NOMO-1 treated with dmso at 0.1 percent for 144 hours (cell line): Measurements from ENCODE around the gene GYS1.
A peak's percentile ranks its signal among the peaks of the same experiment; 100 is the strongest.

ENCODE experiments used
- DNase-seq: peaks from one replicate; lab custom pipeline; 2025; ENCODE audit not compliant: unreplicated experiment; lab: John Stamatoyannopoulos, UW

The GYS1 gene

GRCh38 chr19:48965040-48965805 is 27.9 kb downstream of the GYS1 start, which contains the start of gene FTL:
Gene FTL, plus strand, starts transcription at chr19:48965309. Its CDS starts 199 bp downstream, at chr19:48965508.
- peak; percentile 98 for DNase-seq

DNA sequence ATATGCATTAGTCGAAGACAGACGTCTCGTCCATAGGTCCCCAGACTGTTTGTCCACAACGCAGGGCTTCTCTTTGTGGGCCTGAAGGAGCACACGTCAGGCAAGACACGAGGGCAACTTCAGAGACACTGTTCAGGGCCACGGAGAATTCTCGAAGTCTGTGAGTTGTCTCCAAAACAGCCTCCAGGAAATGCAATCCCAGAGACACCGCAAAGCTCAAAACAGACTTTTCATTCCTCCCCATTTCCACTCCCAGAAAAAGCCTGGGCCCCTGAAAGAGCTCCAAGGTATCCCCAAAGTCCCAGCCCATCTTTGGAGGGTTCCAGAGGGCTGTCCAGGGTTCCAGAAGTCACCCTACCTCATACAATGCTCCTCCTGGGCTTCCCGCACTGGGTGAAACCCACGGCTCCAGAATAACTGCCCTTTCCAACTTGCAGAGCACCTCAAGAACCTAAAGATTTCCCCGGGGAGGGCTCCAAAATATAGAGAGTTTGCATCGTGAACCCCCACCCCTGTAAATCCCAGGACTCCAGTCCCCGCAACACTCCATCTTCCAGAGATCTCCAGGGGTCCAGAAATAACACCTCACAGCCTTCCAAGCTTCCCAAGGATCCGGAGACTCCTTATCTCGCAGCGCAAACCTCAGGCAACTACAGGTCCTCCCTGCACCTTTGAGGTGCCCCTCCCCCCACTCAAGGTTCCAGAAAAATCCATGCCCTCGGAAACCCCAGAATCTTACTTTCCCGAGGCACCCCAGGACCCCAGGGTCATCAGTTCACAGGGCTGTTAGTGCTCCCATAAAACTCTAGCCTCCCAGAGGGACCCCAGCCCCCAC is 28.7 kb downstream of the GYS1 start:
- DNase-seq = no peak

- DNase-seq = peak; percentile 20
These were observed 29.5 kb downstream of the GYS1 start for GRCh38 chr19:48963371-48964204.

DNA sequence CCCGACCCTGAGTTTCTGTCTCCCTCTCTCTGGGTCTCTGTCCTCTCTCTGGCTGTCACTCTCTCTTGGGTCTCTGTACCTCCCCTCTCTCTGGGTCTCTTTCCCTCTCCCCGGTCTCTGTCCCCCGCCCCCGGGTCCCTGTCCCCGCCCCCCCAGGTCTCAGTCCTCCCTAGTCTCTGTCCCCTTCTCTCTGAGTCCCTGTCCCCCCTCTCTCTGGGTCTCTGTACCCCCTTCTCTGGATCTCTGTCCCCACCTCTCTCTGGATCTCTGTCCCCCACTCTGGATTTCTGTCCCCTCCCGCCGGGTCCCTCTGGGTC is 30.3 kb downstream of the GYS1 start:
- DNase-seq = no peak

DNA sequence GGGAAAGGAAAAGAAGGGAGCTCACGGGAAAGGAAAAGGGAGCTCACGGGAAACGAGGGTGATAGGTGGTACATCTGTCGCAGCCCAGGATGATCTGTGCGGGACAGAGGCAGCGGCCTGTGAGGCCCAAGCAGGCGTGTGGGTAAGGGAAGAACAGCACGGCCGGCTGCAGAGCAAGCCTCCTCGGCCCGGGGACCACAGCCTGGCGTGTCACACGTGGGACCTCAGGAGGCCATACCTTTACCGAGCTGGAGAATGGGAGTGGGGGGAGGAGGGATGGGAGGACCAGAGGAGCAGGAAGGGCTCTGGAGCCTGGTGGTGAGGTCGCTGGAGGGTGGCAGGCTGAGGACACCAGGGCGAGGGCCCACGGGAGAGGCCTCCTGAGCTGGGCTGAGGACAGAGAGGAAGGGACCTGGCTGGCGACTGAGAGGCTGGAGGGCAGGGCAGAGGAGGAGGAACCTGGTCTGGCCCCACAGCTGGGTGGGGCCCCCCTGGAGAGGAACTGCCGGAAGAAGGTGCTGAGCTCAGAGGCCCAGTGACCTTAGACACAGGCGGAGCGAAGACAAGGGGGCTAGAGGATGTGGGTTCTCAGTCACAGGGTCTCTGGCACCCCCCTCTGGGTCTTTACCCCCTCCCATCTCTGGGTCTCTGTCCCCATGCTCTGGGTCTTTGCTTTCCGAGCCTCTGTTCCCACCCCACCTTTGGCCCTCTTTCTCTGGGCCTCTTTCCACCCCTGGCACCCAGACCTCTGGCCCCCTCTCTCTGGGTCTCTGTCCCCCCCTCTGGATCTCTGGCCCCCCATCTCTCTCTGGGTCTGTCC is 30.9 kb downstream of the GYS1 start:
- peak; percentile 92 for DNase-seq

- DNase-seq = no peak
These were observed 31.5 kb downstream of the GYS1 start for GRCh38 chr19:48961673-48962028.

DNA sequence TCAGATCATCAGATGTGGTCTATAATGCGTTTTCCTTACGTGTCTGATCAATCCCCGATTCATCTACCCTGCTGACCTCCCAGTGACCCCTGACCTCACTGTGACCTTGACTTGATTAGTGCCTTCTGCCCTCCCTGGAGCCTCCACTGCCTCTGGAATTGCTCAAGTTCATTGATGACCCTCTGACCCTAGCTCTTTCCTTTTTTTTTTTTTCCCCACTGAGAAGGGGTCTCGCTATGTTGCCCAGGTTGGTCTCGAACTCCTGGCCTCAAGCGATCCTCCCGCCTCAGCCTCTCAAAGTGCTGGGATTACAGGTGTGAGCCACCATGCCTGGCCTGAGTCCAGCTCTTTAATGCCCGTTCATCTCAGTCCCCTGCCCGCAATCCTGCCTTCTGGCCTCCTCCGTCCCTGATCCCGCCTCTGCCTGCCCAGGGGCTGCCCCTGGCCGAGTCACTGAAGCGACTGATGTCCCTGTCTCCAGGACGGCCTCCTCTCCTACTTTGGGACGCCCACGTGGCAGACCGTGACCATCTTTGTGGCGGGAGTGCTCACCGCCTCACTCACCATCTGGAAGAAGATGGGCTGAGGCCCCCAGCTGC is 32.0 kb downstream of the GYS1 start:
- no peak for DNase-seq

- no peak for DNase-seq
These were observed 33.5 kb downstream of the GYS1 start for GRCh38 chr19:48959341-48960239.

DNA sequence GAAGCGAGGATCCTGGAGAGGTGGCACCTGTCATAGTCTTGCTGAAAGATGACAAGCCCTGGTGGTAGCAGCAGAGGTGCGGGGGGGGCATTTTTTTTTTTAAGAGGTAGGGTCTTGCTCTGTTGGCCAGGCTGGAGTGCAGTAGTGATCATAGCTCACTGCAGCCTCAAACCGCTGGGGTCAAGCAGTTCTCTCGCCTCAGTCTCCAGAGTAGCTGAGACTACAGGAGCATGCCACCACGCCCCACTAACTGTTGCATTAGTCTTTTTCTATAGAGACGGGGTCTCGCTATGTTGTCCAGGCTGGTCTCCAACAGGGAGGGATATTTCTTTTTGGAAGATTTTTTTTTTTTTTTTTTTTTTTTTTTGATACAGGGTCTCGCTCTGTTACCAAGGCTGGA is 35.1 kb downstream of the GYS1 start:
- DNase-seq = no peak

DNA sequence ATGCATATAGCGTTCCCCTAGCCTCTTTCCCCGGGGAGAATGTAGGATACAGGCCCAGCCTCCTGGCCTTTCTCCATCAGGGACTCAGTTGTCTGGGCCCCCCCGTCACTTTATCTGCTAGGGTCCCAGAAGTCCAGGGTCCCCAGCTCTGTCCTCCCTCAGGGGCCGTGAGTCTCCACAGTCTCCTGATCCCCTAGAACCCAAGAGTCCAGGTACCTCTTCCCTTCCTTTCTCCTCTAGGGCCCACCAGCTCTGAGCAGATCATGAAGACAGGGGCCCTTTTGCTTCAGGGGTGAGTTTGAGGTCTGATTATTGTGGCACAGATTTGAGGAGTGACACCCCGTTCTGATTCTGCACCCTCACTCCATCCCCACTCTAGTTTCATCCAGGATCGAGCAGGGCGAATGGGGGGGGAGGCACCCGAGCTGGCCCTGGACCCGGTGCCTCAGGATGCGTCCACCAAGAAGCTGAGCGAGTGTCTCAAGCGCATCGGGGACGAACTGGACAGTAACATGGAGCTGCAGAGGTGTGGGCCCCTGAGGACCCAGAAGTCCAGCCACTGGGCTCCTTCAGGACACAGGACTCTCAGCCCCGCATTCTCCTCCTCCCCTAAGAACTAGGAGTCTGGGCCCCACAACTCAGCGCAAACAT is 37.7 kb downstream of the GYS1 start:
- DNase-seq = no peak

DNA sequence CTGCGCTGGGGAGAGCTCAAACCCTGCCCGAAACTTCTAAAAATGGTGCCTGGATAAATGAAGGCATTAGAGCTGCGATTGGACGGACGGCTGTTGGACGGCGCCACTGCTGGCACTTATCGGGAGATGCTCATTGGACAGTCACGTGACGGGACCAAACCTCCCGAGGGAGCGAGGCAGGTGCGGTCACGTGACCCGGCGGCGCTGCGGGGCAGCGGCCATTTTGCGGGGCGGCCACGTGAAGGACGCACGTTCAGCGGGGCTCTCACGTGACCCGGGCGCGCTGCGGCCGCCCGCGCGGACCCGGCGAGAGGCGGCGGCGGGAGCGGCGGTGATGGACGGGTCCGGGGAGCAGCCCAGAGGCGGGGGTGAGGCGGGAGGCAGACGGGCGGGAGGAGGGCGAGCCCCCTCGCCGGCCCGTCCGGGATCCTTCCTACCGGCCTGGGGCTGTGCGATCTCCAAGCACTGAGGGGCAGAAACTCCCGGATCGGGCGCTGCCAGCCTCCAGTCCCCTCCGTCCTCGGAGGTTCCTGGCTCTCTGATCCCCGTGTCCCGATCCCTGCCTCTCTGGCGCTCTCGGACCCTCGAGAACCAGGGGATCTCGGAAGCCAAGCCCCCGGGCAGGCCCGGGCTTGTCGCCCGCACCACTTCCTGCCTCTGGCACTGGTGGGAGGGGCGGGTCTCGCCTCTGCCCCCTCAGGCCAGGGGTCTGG is 38.4 kb downstream of the GYS1 start, which contains the start of gene BAX:
Gene BAX, plus strand, starts transcription at position 281 of the 713 bp plus-strand sequence. Its CDS starts 54 bp downstream, at position 335.
- DNase-seq = peak; percentile 91

GRCh38 chr19:48953990-48954594 is 39.0 kb downstream of the GYS1 start:
- DNase-seq = no peak

DNA sequence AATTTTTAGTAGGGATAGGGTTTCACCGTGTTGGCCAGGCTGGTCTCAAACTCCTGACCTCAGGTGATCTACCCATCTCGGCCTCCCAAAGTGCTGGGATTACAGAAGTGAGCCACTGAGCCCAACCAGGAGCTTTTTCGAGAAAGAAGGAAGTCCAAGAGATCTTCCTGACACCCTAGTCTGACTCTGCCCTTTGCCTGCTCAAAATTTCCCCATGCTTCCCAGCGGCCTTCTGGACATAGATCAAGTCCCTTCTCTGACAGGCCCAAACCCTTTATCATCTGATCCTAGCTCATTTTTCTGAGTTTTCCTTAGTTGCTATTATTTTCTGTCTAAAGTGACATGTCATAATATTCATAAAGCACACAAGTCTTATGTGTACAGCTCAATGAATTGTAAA is 40.0 kb downstream of the GYS1 start:
- DNase-seq = no peak

- DNase-seq = no peak
These were observed 42.1 kb downstream of the GYS1 start for GRCh38 chr19:48950830-48951519.

- no peak for DNase-seq
These were observed 43.0 kb downstream of the GYS1 start for GRCh38 chr19:48950159-48950558.

- no peak for DNase-seq
These were observed 45.9 kb downstream of the GYS1 start for GRCh38 chr19:48947258-48947542.
